Muscle layer of colon (tissue), 2 donors: ENCODE results near the gene REM1.
A peak's percentile ranks its signal among the peaks of the same experiment; 100 is the strongest.
"Not testable (repeated sequence)": the region's sequence is repeated elsewhere in the genome, so short reads cannot be mapped to it uniquely, and the experiment has no call there.

Source experiments
- H3K27ac ChIP-seq: one replicate; pipeline ENCODE4 v1.7.0; 2013; ENCODE audit warnings: low read depth, mild to moderate bottlenecking, low read length, moderate library complexity
- H3K27me3 ChIP-seq, 2 donors: one replicate each; pipeline ENCODE4 v1.7.0; 2013; ENCODE audit warnings: low read length in 2 of 2, mild to moderate bottlenecking in 2 of 2; ENCODE audit not compliant: insufficient read depth in 2 of 2, control insufficient read depth in 1 of 2
- H3K36me3 ChIP-seq: one replicate; pipeline ENCODE4 v1.7.0; 2013; ENCODE audit warnings: mild to moderate bottlenecking, low read length; ENCODE audit not compliant: insufficient read depth
- H3K4me1 ChIP-seq: one replicate; pipeline ENCODE4 v1.7.0; 2013; ENCODE audit warnings: mild to moderate bottlenecking, low read length; ENCODE audit not compliant: insufficient read depth
- H3K4me3 ChIP-seq, 2 donors: one replicate each; pipeline ENCODE4 v1.7.0; 2013; ENCODE audit warnings: low read length in 2 of 2, low read depth in 1 of 2, mild to moderate bottlenecking in 1 of 2, moderate library complexity in 1 of 2
- H3K9ac ChIP-seq: one replicate; pipeline ENCODE4 v1.7.0; 2013; ENCODE audit warnings: low read length
- H3K9me3 ChIP-seq: one replicate; pipeline ENCODE4 v1.7.0; 2013; ENCODE audit warnings: mild to moderate bottlenecking, low read length
- donor health status: abdominal sarcoma.
- donor health status: Adenocarcinoma of cecum.

REM1 gene

GRCh38 chr20:31489152-31489551, 14.1 kb downstream of the REM1 start:
- Histone ChIP-seq H3K36me3 (no peaks in the 10 kb centered on the region), H3K9ac (no peak overlapping the region), H3K27me3 (no peaks in the 10 kb centered on the region), H3K4me1 (no peaks in the 10 kb centered on the region), H3K27ac (no peak overlapping the region), H3K4me3 (no peak overlapping the region), H3K9me3 (no peaks in the 10 kb centered on the region)

- no peak overlapping the region for H3K4me3 ChIP-seq
- no peaks in the 10 kb centered on the region for H3K9me3 ChIP-seq
- H3K27me3 ChIP-seq = no peaks in the 10 kb centered on the region
- H3K4me1 ChIP-seq = no peaks in the 10 kb centered on the region
- H3K27ac ChIP-seq = no peak overlapping the region
- H3K36me3 ChIP-seq = no peaks in the 10 kb centered on the region
- no peak overlapping the region for H3K9ac ChIP-seq
Measured at GRCh38 chr20:31490752-31491151, 15.7 kb downstream of the REM1 start.

- Histone ChIP-seq H3K27ac (no peak overlapping the region), H3K27me3 (no peaks in the 10 kb centered on the region), H3K4me3 (no peak overlapping the region), H3K9ac (no peak overlapping the region), H3K9me3 (no peaks in the 10 kb centered on the region), H3K4me1 (peaks cover 16% of the 10 kb centered on the region), H3K36me3 (no peaks in the 10 kb centered on the region)
Measured at GRCh38 chr20:31494131-31494530, 19.0 kb downstream of the REM1 start.

GRCh38 chr20:31496761-31497295, 21.7 kb downstream of the REM1 start:
- Histone ChIP-seq H3K27ac (no peak overlapping the region), H3K9ac (no peak overlapping the region), H3K36me3 (no peaks in the 10 kb centered on the region), H3K4me1 (peaks cover 16% of the 10 kb centered on the region), H3K27me3 (no peaks in the 10 kb centered on the region), H3K4me3 (peak overlapping the region in 1 of 2 donors; percentile 37), H3K9me3 (no peaks in the 10 kb centered on the region)

GRCh38 chr20:31497838-31498540, 22.9 kb downstream of the REM1 start:
- H3K9ac ChIP-seq = no peak overlapping the region
- H3K4me3 ChIP-seq = no peak overlapping the region
- H3K4me1 ChIP-seq = peaks cover 16% of the 10 kb centered on the region
- no peaks in the 10 kb centered on the region for H3K9me3 ChIP-seq
- no peak overlapping the region for H3K27ac ChIP-seq
- no peaks in the 10 kb centered on the region for H3K27me3 ChIP-seq
- H3K36me3 ChIP-seq = no peaks in the 10 kb centered on the region

- Histone ChIP-seq H3K36me3 (no peaks in the 10 kb centered on the region), H3K4me3 (no peak overlapping the region), H3K9ac (no peak overlapping the region)
Measured at GRCh38 chr20:31500527-31500926, 25.4 kb downstream of the REM1 start.

GRCh38 chr20:31502884-31503673, 28.0 kb downstream of the REM1 start:
- not testable (repeated sequence) for H3K4me1 ChIP-seq, H3K9me3 ChIP-seq, H3K36me3 ChIP-seq, H3K27ac ChIP-seq, H3K4me3 ChIP-seq, H3K27me3 ChIP-seq, H3K9ac ChIP-seq

More at GRCh38 chr20:31500527-31500926, 25.4 kb downstream of the REM1 start:
- no peak overlapping the region for H3K27ac ChIP-seq
- H3K4me1 ChIP-seq = peaks cover 16% of the 10 kb centered on the region
- H3K9me3 ChIP-seq = no peaks in the 10 kb centered on the region
- H3K27me3 ChIP-seq = no peaks in the 10 kb centered on the region

GRCh38 chr20:31505903-31506302, 30.8 kb downstream of the REM1 start:
- Histone ChIP-seq H3K27ac (no peak overlapping the region), H3K9ac (no peak overlapping the region), H3K27me3 (no peaks in the 10 kb centered on the region), H3K9me3 (no peaks in the 10 kb centered on the region), H3K36me3 (no peaks in the 10 kb centered on the region), H3K4me1 (no peaks in the 10 kb centered on the region), H3K4me3 (no peak overlapping the region)

- H3K4me3 ChIP-seq = no peak overlapping the region
- no peaks in the 10 kb centered on the region for H3K36me3 ChIP-seq
- no peak overlapping the region for H3K27ac ChIP-seq
- no peaks in the 10 kb centered on the region for H3K4me1 ChIP-seq
- H3K9me3 ChIP-seq = no peaks in the 10 kb centered on the region
- no peak overlapping the region for H3K9ac ChIP-seq
- no peaks in the 10 kb centered on the region for H3K27me3 ChIP-seq
Measured at GRCh38 chr20:31508517-31509244, 33.6 kb downstream of the REM1 start.

GRCh38 chr20:31514154-31515071, 39.3 kb downstream of the REM1 start, which contains the start of gene HM13:
Gene HM13 (plus strand): TSS chr20:31514442. CDS start chr20:31514552, 110 bp downstream.
- peaks cover 27% of the 10 kb centered on the region for H3K4me1 ChIP-seq
- no peaks in the 10 kb centered on the region for H3K27me3 ChIP-seq
- peak within 1 kb of the TSS; percentile 92 to 98 for H3K4me3 ChIP-seq
- peaks cover 4% of the 10 kb centered on the region for H3K36me3 ChIP-seq
- H3K9ac ChIP-seq = peak within 1 kb of the TSS; percentile 55
- H3K27ac ChIP-seq = peak within 1 kb of the TSS; percentile 93
- H3K9me3 ChIP-seq = no peaks in the 10 kb centered on the region
